ENCODE results near the gene NIN. TPM values are rescaled to one million over a fixed set of nuclear protein-coding genes. Genes with fewer than 3 reads are reported as not detected.
"Not testable (repeated sequence)": the region's sequence is repeated elsewhere in the genome, so short reads cannot be mapped to it uniquely, and the experiment has no call there.

The NIN gene
- total RNA-seq, 1 donor from 2014 or later = 31.9 TPM

DNA sequence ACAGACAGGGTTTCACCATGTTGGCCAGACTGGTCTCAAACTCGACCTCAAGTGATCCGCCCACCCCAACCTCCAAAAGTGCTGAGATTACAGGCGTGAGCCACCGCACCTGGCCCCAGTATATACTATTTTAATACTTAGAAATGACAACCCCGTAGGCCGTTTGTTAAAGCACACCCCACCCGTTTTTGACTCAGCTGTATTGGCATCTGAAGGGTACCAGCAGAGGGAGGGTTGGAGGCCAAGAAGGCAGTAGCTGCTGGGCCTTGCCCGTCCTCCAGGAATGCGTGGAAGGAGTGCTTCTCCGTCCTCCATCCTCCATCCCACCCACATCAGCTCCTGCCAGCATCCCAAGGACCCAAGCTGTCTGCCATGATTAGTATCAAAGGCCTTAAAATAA, 6.3 kb upstream of the NIN start:
- no peak for ATAC-seq

- ATAC-seq = no peak
These were observed 5.6 kb upstream of the NIN start for GRCh38 chr14:50836515-50836914.

DNA sequence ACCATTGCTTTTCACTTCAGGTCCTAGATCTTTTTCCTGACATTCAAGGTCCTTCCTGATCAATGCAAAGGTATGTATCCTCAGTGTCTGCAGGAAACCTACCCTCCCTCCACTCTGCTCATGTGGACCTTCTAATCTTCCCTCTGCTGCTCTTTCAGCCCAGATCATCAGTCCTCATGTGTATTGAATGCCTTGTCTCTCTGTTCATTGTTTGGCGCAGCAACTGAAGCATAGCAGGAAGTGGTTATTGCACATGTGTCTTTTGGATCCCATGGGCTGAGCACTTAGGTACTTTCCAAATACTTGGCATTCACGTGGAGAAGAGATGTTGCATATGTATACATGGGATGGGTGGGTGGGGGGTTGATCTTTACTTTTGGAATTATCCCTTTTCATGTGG, 4.3 kb upstream of the NIN start:
- ATAC-seq = no peak

GRCh38 chr14:50834802-50835276, 3.9 kb upstream of the NIN start:
- no peak for ATAC-seq

DNA sequence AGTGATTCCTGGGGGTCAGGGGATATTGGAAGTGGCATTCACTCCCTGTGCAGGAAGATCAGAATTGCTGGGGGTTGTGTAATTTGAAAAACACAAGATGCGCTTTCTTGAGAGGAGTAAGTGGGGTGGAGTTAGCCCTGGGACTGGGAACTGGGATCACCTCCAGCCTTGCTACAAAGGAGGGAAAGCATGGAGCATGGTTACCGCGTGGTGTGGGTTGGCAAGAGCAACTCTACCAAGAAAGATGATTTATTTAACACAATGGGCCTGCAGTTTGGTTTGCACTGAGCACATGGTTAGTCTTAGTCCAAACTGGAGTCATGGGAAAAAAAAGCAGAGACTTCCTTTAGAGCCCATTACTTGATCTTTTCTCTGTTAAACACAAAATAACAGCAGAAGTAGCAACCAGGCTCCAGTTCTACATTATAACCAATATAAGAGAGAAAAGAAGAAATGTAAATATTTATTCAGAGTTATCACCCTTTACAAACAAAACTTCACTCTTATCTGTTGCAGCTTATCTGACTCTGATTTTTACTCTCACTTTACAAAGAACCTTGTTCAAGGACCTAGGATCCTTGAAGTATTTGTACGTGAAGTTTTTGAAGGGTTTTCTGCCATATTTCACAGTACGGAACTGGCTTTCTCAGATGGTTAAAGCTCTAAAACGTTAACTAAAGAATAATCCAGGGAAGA, 2.1 kb upstream of the NIN start:
- no peak for ATAC-seq

GRCh38 chr14:50831726-50832168, 785 bp upstream of the NIN start:
- no peak for ATAC-seq

DNA sequence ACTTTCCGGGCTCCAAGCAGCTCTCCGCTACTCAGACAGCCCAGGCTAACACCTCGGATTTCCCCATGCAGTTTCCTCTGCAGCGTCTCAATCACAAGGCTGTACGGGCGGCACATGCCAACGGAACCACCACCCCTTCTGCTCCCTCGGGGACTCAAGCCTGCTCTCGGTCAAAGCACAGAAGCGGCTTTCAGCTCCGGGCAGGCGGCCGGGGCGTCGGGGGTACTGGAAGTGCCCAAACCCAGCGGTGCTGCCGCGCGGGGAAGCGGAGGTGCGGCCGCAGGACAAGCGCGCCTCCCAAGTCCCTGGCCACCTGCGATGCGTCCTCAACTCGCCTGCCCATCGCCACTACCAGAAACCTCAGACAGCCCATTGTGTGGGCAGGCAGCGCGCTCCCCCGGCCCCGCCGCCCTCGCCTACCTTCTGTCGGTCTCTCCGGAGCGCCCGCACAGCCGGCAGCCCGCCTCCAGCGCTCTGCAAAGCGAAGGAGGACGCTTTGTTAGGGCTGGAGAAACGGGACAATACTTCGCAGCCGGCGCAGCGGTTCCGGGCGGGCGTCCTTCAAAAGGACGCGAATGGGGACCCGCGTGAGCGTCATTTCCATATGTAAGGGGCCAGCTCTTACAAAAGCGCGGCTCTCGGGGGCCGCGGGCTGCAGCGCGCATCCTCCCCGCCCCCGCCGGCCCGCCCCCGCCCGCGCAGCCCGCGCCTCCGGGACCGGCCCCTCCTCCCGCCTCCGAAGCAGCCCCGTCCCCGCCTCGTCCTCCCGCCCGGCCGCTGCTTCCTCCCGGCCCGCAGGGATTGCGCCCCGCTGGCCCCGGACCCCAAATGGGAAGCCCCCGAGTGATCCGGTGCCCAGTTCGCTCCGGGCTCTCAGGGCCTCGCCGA, 674 bp downstream of the NIN start:
- peak; percentile 60 for ATAC-seq

GRCh38 chr14:50829489-50830043, 1.4 kb downstream of the NIN start:
- ATAC-seq = no peak

DNA sequence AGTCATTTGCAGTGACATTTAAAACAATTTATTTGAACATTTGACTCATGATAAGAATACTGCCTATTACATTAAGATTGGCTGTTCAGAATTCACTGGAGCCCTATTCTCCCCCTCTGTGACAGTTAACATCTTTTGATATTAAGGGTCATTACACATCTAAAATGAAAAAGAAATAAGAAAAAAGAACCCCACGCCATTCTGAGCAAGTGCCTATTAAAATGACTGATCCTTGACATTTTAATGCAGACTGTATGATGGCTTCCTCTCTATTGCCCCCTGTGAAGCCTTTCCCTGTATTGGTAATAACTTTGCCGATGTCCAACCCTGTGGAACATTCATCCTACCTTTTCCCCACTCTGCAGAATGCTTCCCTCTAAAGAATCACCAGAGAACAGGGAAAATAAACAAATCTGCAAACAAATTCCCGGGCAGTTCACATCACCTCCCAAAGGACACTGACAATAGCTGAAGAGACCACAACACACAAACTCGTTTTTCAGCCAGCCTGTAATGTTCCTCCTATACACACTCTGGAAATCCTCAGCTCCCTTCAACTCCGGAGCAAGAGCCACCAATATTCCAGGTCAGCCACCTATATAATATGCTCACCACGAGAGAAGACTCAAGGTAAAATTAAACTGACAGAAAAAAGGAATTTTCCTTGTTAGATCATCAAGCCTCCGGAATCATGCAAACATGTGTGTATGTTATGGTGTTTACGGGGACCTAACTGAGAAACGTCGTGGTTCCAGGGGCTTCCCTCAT, 2.1 kb downstream of the NIN start:
- no peak for ATAC-seq

GRCh38 chr14:50826681-50827080, 4.3 kb downstream of the NIN start:
- no peak for ATAC-seq

DNA sequence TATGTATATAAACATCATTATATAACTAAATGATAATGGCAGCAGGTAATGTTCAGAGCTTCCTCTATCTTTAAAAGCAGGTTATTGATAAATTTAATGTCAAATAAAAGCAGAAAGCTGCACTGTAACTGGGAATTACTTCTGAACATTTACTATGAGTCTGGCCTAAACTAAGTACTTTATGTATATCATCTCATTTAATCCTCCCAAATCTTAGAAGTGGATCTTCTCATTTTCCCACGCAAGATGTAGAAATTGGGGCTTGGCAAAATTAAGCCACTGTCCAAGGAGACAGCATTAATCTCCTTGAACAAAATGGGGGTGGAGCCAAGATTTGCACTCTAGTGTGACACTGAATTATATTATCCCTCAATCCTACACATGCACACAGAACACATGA, 5.7 kb downstream of the NIN start:
- no peak for ATAC-seq

DNA sequence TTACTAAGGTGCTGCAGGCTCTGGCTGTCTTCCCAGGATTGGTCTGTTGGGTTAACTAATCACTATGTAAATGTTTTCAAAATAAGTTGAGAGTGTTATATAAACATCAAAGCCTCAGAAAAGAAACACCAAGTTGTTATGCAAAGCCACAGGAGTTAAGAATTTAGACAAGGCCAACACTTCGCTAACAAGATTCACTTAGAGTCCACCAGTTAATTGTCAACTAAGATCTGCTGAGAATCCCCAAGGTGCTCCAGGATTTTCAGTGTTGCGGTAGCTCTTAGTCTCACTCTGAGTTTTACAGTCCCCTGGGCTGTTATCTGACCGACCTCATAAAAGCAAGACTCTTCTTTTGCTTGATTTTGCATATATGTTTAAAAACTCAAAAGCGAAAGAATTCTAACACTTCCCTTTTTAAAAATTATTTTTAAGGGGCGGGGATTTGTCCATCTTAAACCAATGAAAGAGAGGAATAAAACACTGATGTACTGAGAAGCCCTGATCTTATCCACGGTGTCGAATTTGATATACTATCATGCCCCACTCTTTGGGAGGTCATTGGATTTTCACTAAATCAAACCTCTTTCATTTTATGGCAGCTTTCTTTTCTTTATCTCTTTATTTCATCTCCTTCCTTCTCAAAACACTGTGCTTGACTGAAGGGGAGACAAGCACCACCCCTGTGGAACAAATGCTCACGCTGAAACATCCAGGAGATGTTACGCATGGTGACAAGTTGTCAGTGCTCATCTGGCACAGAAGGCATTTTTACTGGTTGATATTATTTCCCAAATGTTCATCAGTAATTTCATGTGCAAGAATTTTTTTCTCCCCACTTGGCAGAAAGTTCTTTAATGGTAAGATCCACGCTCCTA, 7.0 kb downstream of the NIN start:
- no peak for ATAC-seq

- no peak for ATAC-seq
These were observed 7.8 kb downstream of the NIN start for GRCh38 chr14:50823051-50823761.

- ATAC-seq = peak; percentile 42
These were observed 8.4 kb downstream of the NIN start for GRCh38 chr14:50822501-50823042.

- ATAC-seq = peak; percentile 91
These were observed 9.2 kb downstream of the NIN start for GRCh38 chr14:50821510-50822464.

DNA sequence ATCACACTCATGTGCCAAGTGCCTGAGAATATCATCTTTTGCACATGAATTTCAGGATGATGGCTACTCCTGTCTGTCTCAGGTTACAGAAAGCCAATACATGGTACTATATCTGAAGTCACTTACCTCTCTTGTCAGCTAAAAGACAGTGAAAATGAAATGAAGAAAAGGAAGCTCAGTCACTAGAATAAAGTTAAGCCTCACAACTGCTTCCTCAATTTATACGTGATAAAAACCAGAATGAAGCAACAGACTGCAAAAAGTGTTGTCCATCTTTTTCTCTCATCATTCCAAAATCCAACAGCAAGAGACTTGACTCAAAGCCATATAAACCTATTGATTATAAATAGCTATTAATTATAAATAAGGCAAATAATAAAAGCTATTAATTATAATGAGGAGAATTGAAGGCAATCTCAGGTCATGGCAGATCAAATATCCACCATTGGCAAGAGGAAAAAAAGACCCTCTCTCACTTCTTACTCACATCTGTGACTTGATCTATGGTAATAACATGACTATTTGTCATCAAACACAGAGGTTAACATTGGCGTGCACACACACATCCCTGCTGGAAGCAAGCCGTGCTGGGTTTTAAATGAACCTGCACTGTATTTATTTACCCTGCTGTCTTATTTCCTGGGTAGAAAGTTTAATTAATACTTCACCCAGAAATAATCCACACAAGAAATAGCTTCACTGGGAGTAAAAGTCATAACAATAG, 10.0 kb downstream of the NIN start:
- ATAC-seq = no peak

DNA sequence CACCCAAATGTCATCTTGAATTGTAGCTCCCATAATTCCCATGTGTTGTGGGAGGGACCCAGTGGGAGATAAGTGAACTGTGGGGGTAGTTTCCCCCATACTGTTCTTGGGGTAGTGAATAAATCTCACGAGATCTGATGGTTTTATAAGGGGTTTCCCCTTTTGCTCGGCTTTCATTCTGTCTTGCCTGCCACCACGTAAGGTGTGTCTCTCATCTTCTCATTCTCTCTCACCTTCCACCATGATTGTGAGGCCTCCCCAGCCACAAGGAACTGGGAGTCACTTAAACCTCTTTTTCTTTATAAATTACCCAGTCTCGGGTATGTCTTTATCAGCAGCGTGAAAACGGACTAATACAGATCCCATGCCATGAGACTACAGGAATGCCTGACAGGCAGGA, 11.7 kb downstream of the NIN start:
- ATAC-seq = not testable (repeated sequence)

DNA sequence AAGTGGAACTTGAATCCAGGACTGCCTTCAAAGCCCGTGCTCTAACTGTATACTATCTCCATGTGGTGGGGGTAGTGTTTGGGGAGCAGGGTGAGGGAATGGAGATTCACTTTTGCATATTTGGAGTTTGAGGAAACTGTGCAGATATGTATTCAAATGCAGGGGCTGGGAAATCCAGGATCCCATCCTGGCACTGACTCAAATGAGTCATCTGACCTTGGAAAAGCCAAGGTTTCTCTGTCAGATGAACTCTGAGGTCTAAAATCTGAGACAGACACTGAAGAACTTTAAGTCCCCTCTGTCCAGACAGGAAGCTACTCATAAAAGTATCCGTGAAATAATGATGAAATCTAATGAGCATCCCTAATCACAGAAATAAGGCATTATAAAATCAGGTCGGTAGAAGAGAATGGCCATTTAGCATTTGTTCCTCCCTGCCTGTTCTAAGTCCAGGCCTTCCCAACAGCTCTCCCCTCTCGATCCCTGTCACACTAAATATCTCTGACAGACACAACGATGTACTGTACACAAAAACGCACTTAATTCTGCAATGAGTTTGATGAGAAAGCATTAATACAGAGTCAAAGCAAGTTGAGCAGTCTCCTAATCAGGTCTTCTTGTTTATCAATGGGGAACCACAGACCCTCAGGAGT, 14.4 kb downstream of the NIN start:
- no peak for ATAC-seq

Measured in esophagus mucosa (tissue), 1 donor.